ENCODE data around the gene SCYGR3. TPM values are rescaled to one million over a fixed set of nuclear protein-coding genes. Genes with fewer than 3 reads are reported as not detected.
"Not testable (repeated sequence)": the region's sequence is repeated elsewhere in the genome, so short reads cannot be mapped to it uniquely, and the experiment has no call there.

Gene SCYGR3
- polyA plus RNA-seq, 1 donor: not detected

GRCh38 chr2:227615181-227615580, 541 bp upstream of the SCYGR3 start:
- no CpG with 5 or more reads among the region's 4 CpGs for WGBS (ENCODE audit: insufficient coverage, low lambda C conversion rate)

GRCh38 chr2:227614246-227614645, 394 bp downstream of the SCYGR3 start:
- Histone ChIP-seq H3K4me3 (ENCODE audit: low read length) (no peak overlapping the region), H3K9me3 (ENCODE audit: control insufficient read depth, low read depth, low read length) (no peaks in the 10 kb centered on the region), H3K4me1 (ENCODE audit: control insufficient read depth, insufficient read depth, low read length) (no peaks in the 10 kb centered on the region), H3K36me3 (ENCODE audit: control insufficient read depth, insufficient read depth, low read length) (no peaks in the 10 kb centered on the region), H3K27me3 (ENCODE audit: control insufficient read depth, insufficient read depth, low read length) (no peaks in the 10 kb centered on the region), H3K27ac (ENCODE audit: low read length) (no peak overlapping the region)
- no peak for DNase-seq
- WGBS (ENCODE audit: insufficient coverage, low lambda C conversion rate): 80% methylated on average over 1 of the region's 4 CpGs

More at GRCh38 chr2:227615181-227615580, 541 bp upstream of the SCYGR3 start:
- H3K36me3 ChIP-seq (ENCODE audit: control insufficient read depth, insufficient read depth, low read length): no peaks in the 10 kb centered on the region
- no peaks in the 10 kb centered on the region for H3K27me3 ChIP-seq (ENCODE audit: control insufficient read depth, insufficient read depth, low read length)
- H3K27ac ChIP-seq (ENCODE audit: low read length): no peak overlapping the region
- no peaks in the 10 kb centered on the region for H3K9me3 ChIP-seq (ENCODE audit: control insufficient read depth, low read depth, low read length)
- no peak for DNase-seq
- no peaks in the 10 kb centered on the region for H3K4me1 ChIP-seq (ENCODE audit: control insufficient read depth, insufficient read depth, low read length)
- H3K4me3 ChIP-seq (ENCODE audit: low read length): no peak overlapping the region

GRCh38 chr2:227613272-227613660, 1.4 kb downstream of the SCYGR3 start:
- no peak for DNase-seq
- no peak overlapping the region for H3K4me3 ChIP-seq (ENCODE audit: low read length)
- no peaks in the 10 kb centered on the region for H3K9me3 ChIP-seq (ENCODE audit: control insufficient read depth, low read depth, low read length)
- H3K27ac ChIP-seq (ENCODE audit: low read length): no peak overlapping the region
- WGBS (ENCODE audit: insufficient coverage, low lambda C conversion rate): 60% methylated on average over 1 of the region's 4 CpGs
- H3K4me1 ChIP-seq (ENCODE audit: control insufficient read depth, insufficient read depth, low read length): no peaks in the 10 kb centered on the region
- no peaks in the 10 kb centered on the region for H3K36me3 ChIP-seq (ENCODE audit: control insufficient read depth, insufficient read depth, low read length)
- H3K27me3 ChIP-seq (ENCODE audit: control insufficient read depth, insufficient read depth, low read length): no peaks in the 10 kb centered on the region

GRCh38 chr2:227612546-227613271, 1.9 kb downstream of the SCYGR3 start:
- no peaks in the 10 kb centered on the region for H3K36me3 ChIP-seq (ENCODE audit: control insufficient read depth, insufficient read depth, low read length)
- 100% methylated on average over 1 of the region's 11 CpGs for WGBS (ENCODE audit: insufficient coverage, low lambda C conversion rate)

GRCh38 chr2:227610123-227610522, 4.5 kb downstream of the SCYGR3 start:
- no peaks in the 10 kb centered on the region for H3K9me3 ChIP-seq (ENCODE audit: control insufficient read depth, low read depth, low read length)
- no peak overlapping the region for H3K4me3 ChIP-seq (ENCODE audit: low read length)
- H3K4me1 ChIP-seq (ENCODE audit: control insufficient read depth, insufficient read depth, low read length): no peaks in the 10 kb centered on the region
- DNase-seq: no peak
- H3K27me3 ChIP-seq (ENCODE audit: control insufficient read depth, insufficient read depth, low read length): no peaks in the 10 kb centered on the region
- H3K27ac ChIP-seq (ENCODE audit: low read length): no peak overlapping the region
- H3K36me3 ChIP-seq (ENCODE audit: control insufficient read depth, insufficient read depth, low read length): no peaks in the 10 kb centered on the region
- 100% methylated on average over 1 of the region's 2 CpGs for WGBS (ENCODE audit: insufficient coverage, low lambda C conversion rate)

More at GRCh38 chr2:227612546-227613271, 1.9 kb downstream of the SCYGR3 start:
- H3K27me3 ChIP-seq (ENCODE audit: control insufficient read depth, insufficient read depth, low read length): no peaks in the 10 kb centered on the region
- H3K9me3 ChIP-seq (ENCODE audit: control insufficient read depth, low read depth, low read length): no peaks in the 10 kb centered on the region
- no peak overlapping the region for H3K27ac ChIP-seq (ENCODE audit: low read length)
- H3K4me3 ChIP-seq (ENCODE audit: low read length): no peak overlapping the region
- no peaks in the 10 kb centered on the region for H3K4me1 ChIP-seq (ENCODE audit: control insufficient read depth, insufficient read depth, low read length)
- DNase-seq: no peak

GRCh38 chr2:227608561-227609338, 5.9 kb downstream of the SCYGR3 start:
- H3K27me3 ChIP-seq (ENCODE audit: control insufficient read depth, insufficient read depth, low read length): no peaks in the 10 kb centered on the region
- 90% methylated on average over 2 of the region's 16 CpGs for whole genome bisulfite sequencing (ENCODE audit: insufficient coverage, low lambda C conversion rate)
- H3K27ac ChIP-seq (ENCODE audit: low read length): no peak overlapping the region
- no peaks in the 10 kb centered on the region for H3K9me3 ChIP-seq (ENCODE audit: control insufficient read depth, low read depth, low read length)
- H3K36me3 ChIP-seq (ENCODE audit: control insufficient read depth, insufficient read depth, low read length): no peaks in the 10 kb centered on the region
- H3K4me1 ChIP-seq (ENCODE audit: control insufficient read depth, insufficient read depth, low read length): no peaks in the 10 kb centered on the region
- DNase-seq: peak in 1 of 2 donors; percentile 9
- H3K4me3 ChIP-seq (ENCODE audit: low read length): no peak overlapping the region

- no CpG with 5 or more reads among the region's 3 CpGs for WGBS (ENCODE audit: insufficient coverage, low lambda C conversion rate)
- no peak for DNase-seq
- H3K4me3 ChIP-seq (ENCODE audit: low read length): no peak overlapping the region
These were observed 6.7 kb downstream of the SCYGR3 start for GRCh38 chr2:227607941-227608340.

GRCh38 chr2:227606476-227606875, 8.2 kb downstream of the SCYGR3 start:
- no peaks in the 10 kb centered on the region for H3K36me3 ChIP-seq (ENCODE audit: control insufficient read depth, insufficient read depth, low read length)
- no peaks in the 10 kb centered on the region for H3K27me3 ChIP-seq (ENCODE audit: control insufficient read depth, insufficient read depth, low read length)
- no peaks in the 10 kb centered on the region for H3K9me3 ChIP-seq (ENCODE audit: control insufficient read depth, low read depth, low read length)
- peak; percentile 47 to 56 for DNase-seq
- H3K4me1 ChIP-seq (ENCODE audit: control insufficient read depth, insufficient read depth, low read length): no peaks in the 10 kb centered on the region
- 100% methylated on average over 1 of the region's 1 CpG for WGBS (ENCODE audit: insufficient coverage, low lambda C conversion rate)
- H3K4me3 ChIP-seq (ENCODE audit: low read length): no peak overlapping the region
- H3K27ac ChIP-seq (ENCODE audit: low read length): no peak overlapping the region

More at GRCh38 chr2:227607941-227608340, 6.7 kb downstream of the SCYGR3 start:
- no peak overlapping the region for H3K27ac ChIP-seq (ENCODE audit: low read length)
- no peaks in the 10 kb centered on the region for H3K27me3 ChIP-seq (ENCODE audit: control insufficient read depth, insufficient read depth, low read length)
- H3K36me3 ChIP-seq (ENCODE audit: control insufficient read depth, insufficient read depth, low read length): no peaks in the 10 kb centered on the region
- no peaks in the 10 kb centered on the region for H3K4me1 ChIP-seq (ENCODE audit: control insufficient read depth, insufficient read depth, low read length)
- H3K9me3 ChIP-seq (ENCODE audit: control insufficient read depth, low read depth, low read length): no peaks in the 10 kb centered on the region

- H3K4me1 ChIP-seq (ENCODE audit: control insufficient read depth, insufficient read depth, low read length): no peaks in the 10 kb centered on the region
- no peaks in the 10 kb centered on the region for H3K27me3 ChIP-seq (ENCODE audit: control insufficient read depth, insufficient read depth, low read length)
- H3K36me3 ChIP-seq (ENCODE audit: control insufficient read depth, insufficient read depth, low read length): no peaks in the 10 kb centered on the region
- no peak for DNase-seq
- H3K4me3 ChIP-seq (ENCODE audit: low read length): no peak overlapping the region
- H3K27ac ChIP-seq (ENCODE audit: low read length): no peak overlapping the region
- H3K9me3 ChIP-seq (ENCODE audit: control insufficient read depth, low read depth, low read length): no peaks in the 10 kb centered on the region
- WGBS (ENCODE audit: insufficient coverage, low lambda C conversion rate): 100% methylated on average over 2 of the region's 3 CpGs
These were observed 12.3 kb downstream of the SCYGR3 start for GRCh38 chr2:227602358-227602757.

- not testable (repeated sequence) for H3K27ac ChIP-seq (ENCODE audit: low read length); H3K4me3 ChIP-seq (ENCODE audit: low read length); H3K27me3 ChIP-seq (ENCODE audit: control insufficient read depth, insufficient read depth, low read length); H3K36me3 ChIP-seq (ENCODE audit: control insufficient read depth, insufficient read depth, low read length); H3K4me1 ChIP-seq (ENCODE audit: control insufficient read depth, insufficient read depth, low read length); DNase-seq; H3K9me3 ChIP-seq (ENCODE audit: control insufficient read depth, low read depth, low read length)
- 100% methylated on average over 1 of the region's 16 CpGs for WGBS (ENCODE audit: insufficient coverage, low lambda C conversion rate)
These were observed 15.7 kb downstream of the SCYGR3 start, which contains the start of gene SCYGR2 for GRCh38 chr2:227598835-227599503. SCYGR2 (plus strand) TSS chr2:227598893; CDS start chr2:227598893, 0 bp downstream.
